ENCODE measurements around the gene PPFIA3.
A peak's percentile ranks its signal among the peaks of the same experiment; 100 is the strongest.
"Not testable (repeated sequence)": the region's sequence is repeated elsewhere in the genome, so short reads cannot be mapped to it uniquely, and the experiment has no call there.

PPFIA3 gene

DNA sequence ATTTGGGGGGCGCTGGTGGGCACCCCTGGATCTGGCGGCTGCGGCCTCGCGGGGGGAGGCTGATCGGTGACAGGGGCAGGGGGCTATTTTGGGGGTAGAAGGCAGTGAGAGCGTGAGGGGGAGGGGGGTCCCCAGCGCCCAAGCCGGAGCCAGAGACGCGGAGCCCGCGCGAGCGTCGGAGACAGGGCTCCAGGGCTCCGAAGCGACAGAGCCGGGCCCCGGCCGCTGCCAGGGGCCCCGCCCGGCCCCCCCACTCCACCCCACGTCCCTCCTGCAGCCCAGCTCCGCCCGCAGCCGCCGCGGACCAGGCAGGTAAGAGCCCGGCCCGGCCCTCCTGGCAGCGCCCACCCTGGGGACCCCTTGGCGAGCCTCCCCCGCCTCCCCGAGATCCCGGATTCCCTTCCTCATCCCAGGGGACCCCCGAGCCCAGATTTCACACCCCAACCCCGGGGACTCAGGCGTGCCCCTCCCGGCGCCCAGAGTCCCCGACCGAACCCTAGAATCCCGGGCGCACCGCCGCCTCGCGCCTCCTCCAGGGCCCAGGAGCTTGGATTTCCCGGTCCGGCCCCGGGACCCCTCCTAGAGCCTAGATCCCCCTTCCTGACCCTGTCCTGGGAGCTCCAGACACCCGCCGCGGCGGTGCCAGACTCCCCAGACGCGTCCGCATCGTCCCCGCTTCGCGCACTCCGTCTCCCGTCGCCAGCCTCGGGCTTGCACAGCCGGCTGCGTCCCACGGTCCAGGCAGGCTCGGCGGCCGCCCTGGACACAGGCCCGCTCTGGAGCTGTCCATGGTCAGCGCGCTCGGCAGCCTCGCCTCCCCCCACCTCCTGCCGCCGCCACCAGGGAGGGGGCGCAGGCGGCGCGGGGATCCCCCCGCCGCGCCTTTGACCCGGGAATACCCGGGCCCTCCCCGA, at the start of gene PPFIA3:
PPFIA3 (plus strand) TSS at position 134 of the 914 bp plus-strand sequence. CDS start 8,330 bp downstream, outside the sequence.
- Histone ChIP-seq H3K9ac (ENCODE audit: low read depth in 1 of 2, low read length in 2 of 2) (peak within 1 kb of the TSS; percentile 90 to 98), H3K36me3 (ENCODE audit: control insufficient read depth in 2 of 2, insufficient read depth in 2 of 2, low read length in 2 of 2) (no peaks in the 10 kb centered on the region), H3K9me3 (ENCODE audit: control insufficient read depth in 2 of 2, low read length in 2 of 2) (no peaks in the 10 kb centered on the region), H3K4me1 (ENCODE audit: control insufficient read depth in 2 of 2, insufficient read depth in 2 of 2, low read length in 2 of 2) (peaks cover 24 to 28% of the 10 kb centered on the region in 2 donors), H3K27ac (ENCODE audit: low read depth in 2 of 2, low read length in 2 of 2) (peak within 1 kb of the TSS; percentile 99), H3K4me3 (ENCODE audit: low read length in 2 of 2) (peak within 1 kb of the TSS; percentile 72 to 80), H3K27me3 (ENCODE audit: control insufficient read depth in 2 of 2, insufficient read depth in 2 of 2, low read length in 2 of 2) (peaks cover 2 to 5% of the 10 kb centered on the region in 2 donors)

DNA sequence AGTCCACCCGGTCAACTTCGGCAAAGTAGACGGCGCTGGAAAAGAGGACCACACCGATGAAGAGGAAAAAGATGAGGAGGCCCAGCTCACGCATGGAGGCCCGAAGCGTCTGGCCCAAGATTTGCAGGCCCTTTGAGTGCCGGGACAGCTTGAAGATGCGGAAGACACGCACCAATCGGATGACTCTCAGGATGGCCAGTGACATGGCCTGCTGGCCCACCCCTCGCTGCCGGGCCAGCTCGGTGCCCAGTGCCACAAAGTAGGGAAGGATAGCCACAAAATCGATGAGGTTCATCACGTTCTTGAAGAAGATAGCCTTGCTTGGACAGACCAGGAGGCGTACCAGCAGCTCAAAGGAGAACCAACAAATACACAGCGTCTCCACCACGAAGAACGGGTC, 48.9 kb upstream of the PPFIA3 start:
- Histone ChIP-seq H3K27ac (ENCODE audit: low read depth in 2 of 2, low read length in 2 of 2) (no peak overlapping the region), H3K9ac (ENCODE audit: low read depth in 1 of 2, low read length in 2 of 2) (no peak overlapping the region), H3K4me3 (ENCODE audit: low read length in 2 of 2) (no peak overlapping the region), H3K36me3 (ENCODE audit: control insufficient read depth in 2 of 2, insufficient read depth in 2 of 2, low read length in 2 of 2) (no peaks in the 10 kb centered on the region), H3K9me3 (ENCODE audit: control insufficient read depth in 2 of 2, low read length in 2 of 2) (no peaks in the 10 kb centered on the region), H3K27me3 (ENCODE audit: control insufficient read depth in 2 of 2, insufficient read depth in 2 of 2, low read length in 2 of 2) (peaks cover 37 to 39% of the 10 kb centered on the region in 2 donors), H3K4me1 (ENCODE audit: control insufficient read depth in 2 of 2, insufficient read depth in 2 of 2, low read length in 2 of 2) (no peaks in the 10 kb centered on the region)

DNA sequence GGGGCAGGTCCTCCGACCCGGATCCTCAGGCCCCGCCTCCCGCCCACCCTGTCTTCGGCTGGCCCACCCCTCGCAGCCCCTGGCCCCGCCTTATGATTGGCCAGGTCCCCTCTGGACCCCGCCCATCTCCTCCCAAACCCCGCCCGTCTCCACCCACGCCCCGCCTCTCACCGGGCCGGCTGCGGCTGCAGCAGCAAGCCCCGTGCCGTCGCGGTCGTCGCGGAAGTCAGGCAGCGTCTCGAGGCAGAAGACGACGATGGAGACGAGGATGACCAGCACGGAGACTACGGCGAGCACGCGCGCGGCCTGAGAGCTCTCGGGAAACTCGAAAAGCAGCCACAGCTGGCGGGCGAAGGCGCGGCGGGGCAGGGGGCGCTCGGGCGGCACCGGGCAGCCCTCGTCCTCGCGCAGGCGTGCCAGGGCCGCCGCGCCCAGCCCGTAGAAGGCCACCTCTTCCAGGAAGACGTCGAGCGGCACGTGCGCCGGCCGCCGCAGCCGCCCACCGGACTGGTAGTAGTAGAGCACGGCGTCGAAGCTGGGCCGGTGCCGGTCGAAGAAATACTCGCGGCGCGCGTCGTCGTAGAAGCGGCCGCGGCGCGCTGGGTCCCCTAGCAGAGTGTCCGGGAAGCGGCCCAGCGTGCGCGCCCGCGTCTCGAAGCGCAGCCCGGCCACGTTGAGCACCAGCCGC, 47.3 kb upstream of the PPFIA3 start:
- Histone ChIP-seq H3K9me3 (ENCODE audit: control insufficient read depth in 2 of 2, low read length in 2 of 2) (no peaks in the 10 kb centered on the region), H3K27ac (ENCODE audit: low read depth in 2 of 2, low read length in 2 of 2) (no peak overlapping the region), H3K4me1 (ENCODE audit: control insufficient read depth in 2 of 2, insufficient read depth in 2 of 2, low read length in 2 of 2) (no peaks in the 10 kb centered on the region), H3K4me3 (ENCODE audit: low read length in 2 of 2) (no peak overlapping the region), H3K9ac (ENCODE audit: low read depth in 1 of 2, low read length in 2 of 2) (no peak overlapping the region), H3K27me3 (ENCODE audit: control insufficient read depth in 2 of 2, insufficient read depth in 2 of 2, low read length in 2 of 2) (peaks cover 24 to 25% of the 10 kb centered on the region in 2 donors), H3K36me3 (ENCODE audit: control insufficient read depth in 2 of 2, insufficient read depth in 2 of 2, low read length in 2 of 2) (no peaks in the 10 kb centered on the region)

DNA sequence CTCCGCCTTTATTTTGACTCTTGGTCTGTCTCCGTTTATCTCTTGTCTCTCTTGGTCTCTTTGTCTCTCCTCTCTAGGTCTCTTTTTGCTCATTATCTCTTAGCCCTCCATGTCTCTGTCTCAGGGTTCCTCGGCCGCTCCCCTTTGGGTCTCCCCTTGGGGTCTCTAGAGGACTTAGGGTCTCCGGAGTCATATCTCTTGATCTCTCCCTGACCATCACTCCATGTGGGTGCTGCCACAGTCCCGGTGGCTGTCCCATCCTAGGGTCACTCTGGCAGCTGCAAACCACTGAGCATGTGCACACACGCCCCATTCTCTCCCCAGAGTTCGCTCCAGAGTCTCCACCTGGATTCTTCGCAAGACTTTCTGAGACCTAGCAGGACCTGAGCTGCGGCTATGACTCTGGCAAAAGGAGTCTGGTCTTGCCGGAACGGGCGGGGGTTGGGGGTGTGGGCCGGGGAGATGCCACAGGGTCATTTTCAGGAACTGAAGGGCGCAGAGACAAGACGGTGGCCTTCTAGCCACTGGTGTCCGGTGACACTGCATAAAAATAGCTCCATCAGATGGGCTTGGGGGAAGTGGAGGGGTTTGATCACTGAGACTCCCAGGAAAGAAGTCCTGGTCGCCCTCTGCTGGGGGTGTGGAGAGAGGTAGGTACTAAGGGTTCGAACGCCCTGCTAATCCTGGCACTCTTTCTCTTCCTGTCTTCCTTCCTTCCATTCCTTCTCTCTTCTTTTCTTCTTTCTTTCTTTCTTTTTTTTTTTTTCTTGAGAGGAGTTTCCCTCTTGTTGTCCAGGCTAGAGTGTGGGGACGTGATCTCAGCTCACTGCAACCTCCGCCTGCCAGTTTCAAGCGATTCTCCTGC, 45.6 kb upstream of the PPFIA3 start:
- Histone ChIP-seq H3K4me3 (ENCODE audit: low read length in 2 of 2) (no peak overlapping the region), H3K4me1 (ENCODE audit: control insufficient read depth in 2 of 2, insufficient read depth in 2 of 2, low read length in 2 of 2) (no peaks in the 10 kb centered on the region), H3K36me3 (ENCODE audit: control insufficient read depth in 2 of 2, insufficient read depth in 2 of 2, low read length in 2 of 2) (no peaks in the 10 kb centered on the region), H3K9me3 (ENCODE audit: control insufficient read depth in 2 of 2, low read length in 2 of 2) (no peaks in the 10 kb centered on the region), H3K27ac (ENCODE audit: low read depth in 2 of 2, low read length in 2 of 2) (no peak overlapping the region), H3K9ac (ENCODE audit: low read depth in 1 of 2, low read length in 2 of 2) (no peak overlapping the region), H3K27me3 (ENCODE audit: control insufficient read depth in 2 of 2, insufficient read depth in 2 of 2, low read length in 2 of 2) (peaks cover 13 to 19% of the 10 kb centered on the region in 2 donors)

DNA sequence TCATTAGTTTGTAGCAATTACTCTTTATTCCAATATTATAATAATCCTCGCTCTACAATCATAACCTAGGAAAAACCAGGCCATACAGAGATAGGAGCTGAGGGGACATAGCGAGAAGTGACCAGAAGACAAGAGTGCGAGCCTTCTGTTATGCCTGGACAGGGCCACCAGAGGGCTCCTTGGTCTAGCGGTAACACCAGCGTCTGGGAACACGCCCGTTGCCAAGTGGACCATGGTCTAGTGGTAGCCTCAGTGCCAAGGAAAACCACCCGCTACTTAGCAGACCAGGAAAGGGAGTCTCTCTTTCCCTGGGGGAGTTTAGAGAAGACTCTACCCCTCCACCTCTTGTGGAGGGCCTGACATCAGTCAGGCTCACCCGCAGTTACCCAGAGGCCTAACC, 44.5 kb upstream of the PPFIA3 start:
- peaks cover 13 to 19% of the 10 kb centered on the region in 2 donors for H3K27me3 ChIP-seq (ENCODE audit: control insufficient read depth in 2 of 2, insufficient read depth in 2 of 2, low read length in 2 of 2)
- H3K4me3 ChIP-seq (ENCODE audit: low read length in 2 of 2); H3K9ac ChIP-seq (ENCODE audit: low read depth in 1 of 2, low read length in 2 of 2); H3K27ac ChIP-seq (ENCODE audit: low read depth in 2 of 2, low read length in 2 of 2); H3K36me3 ChIP-seq (ENCODE audit: control insufficient read depth in 2 of 2, insufficient read depth in 2 of 2, low read length in 2 of 2); H3K4me1 ChIP-seq (ENCODE audit: control insufficient read depth in 2 of 2, insufficient read depth in 2 of 2, low read length in 2 of 2); H3K9me3 ChIP-seq (ENCODE audit: control insufficient read depth in 2 of 2, low read length in 2 of 2): not testable (repeated sequence)

DNA sequence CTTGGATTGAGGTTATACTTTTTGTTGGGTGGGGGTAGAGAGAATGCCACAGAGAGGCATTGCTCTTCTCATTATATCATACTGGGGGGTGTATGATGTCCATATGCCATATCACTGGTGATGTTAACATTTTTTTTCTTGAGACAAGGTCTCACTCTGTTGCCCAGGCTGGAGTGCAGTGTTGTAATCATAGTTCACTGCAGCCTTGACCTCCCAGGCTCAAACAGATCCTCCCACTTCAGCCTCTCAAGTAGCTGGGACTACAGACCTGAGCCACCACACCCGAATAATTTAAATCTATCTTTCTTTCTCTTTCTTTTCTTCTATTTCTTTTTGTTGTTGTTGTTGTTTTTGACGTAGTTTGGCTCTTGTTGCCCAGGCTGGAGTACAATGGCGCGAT, 39.0 kb upstream of the PPFIA3 start:
- Histone ChIP-seq H3K27me3 (ENCODE audit: control insufficient read depth in 2 of 2, insufficient read depth in 2 of 2, low read length in 2 of 2) (no peaks in the 10 kb centered on the region), H3K9ac (ENCODE audit: low read depth in 1 of 2, low read length in 2 of 2) (no peak overlapping the region), H3K4me1 (ENCODE audit: control insufficient read depth in 2 of 2, insufficient read depth in 2 of 2, low read length in 2 of 2) (no peaks in the 10 kb centered on the region), H3K27ac (ENCODE audit: low read depth in 2 of 2, low read length in 2 of 2) (no peak overlapping the region), H3K4me3 (ENCODE audit: low read length in 2 of 2) (no peak overlapping the region), H3K9me3 (ENCODE audit: control insufficient read depth in 2 of 2, low read length in 2 of 2) (no peaks in the 10 kb centered on the region), H3K36me3 (ENCODE audit: control insufficient read depth in 2 of 2, insufficient read depth in 2 of 2, low read length in 2 of 2) (no peaks in the 10 kb centered on the region)

DNA sequence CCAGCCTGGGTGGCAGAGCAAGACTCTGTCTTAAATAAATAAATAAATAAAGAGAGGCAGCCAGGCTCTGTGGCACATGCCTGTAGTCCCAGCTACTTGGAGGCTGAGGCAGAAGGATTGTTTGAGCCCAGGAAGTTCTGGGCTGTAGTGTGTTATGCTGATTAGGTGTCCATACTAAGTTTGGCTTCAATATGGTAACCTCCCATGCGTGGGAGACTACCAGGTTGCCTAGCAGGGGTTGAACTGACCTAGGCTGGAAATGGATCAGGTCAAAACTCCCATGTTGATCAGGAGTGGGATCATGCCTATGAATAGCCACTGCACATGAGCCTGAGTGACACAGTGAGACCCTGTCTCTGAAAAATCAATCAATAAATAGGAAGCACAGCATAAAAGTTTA, 38.1 kb upstream of the PPFIA3 start:
- H3K9me3 ChIP-seq (ENCODE audit: control insufficient read depth in 2 of 2, low read length in 2 of 2), result no peaks in the 10 kb centered on the region
- H3K27ac ChIP-seq (ENCODE audit: low read depth in 2 of 2, low read length in 2 of 2), result no peak overlapping the region
- H3K4me1 ChIP-seq (ENCODE audit: control insufficient read depth in 2 of 2, insufficient read depth in 2 of 2, low read length in 2 of 2), result peaks cover 1 to 4% of the 10 kb centered on the region in 2 donors
- no peaks in the 10 kb centered on the region for H3K27me3 ChIP-seq (ENCODE audit: control insufficient read depth in 2 of 2, insufficient read depth in 2 of 2, low read length in 2 of 2)
- H3K4me3 ChIP-seq (ENCODE audit: low read length in 2 of 2), result no peak overlapping the region
- H3K36me3 ChIP-seq (ENCODE audit: control insufficient read depth in 2 of 2, insufficient read depth in 2 of 2, low read length in 2 of 2), result peaks cover 0 to under 1% of the 10 kb centered on the region in 2 donors
- no peak overlapping the region for H3K9ac ChIP-seq (ENCODE audit: low read depth in 1 of 2, low read length in 2 of 2)

DNA sequence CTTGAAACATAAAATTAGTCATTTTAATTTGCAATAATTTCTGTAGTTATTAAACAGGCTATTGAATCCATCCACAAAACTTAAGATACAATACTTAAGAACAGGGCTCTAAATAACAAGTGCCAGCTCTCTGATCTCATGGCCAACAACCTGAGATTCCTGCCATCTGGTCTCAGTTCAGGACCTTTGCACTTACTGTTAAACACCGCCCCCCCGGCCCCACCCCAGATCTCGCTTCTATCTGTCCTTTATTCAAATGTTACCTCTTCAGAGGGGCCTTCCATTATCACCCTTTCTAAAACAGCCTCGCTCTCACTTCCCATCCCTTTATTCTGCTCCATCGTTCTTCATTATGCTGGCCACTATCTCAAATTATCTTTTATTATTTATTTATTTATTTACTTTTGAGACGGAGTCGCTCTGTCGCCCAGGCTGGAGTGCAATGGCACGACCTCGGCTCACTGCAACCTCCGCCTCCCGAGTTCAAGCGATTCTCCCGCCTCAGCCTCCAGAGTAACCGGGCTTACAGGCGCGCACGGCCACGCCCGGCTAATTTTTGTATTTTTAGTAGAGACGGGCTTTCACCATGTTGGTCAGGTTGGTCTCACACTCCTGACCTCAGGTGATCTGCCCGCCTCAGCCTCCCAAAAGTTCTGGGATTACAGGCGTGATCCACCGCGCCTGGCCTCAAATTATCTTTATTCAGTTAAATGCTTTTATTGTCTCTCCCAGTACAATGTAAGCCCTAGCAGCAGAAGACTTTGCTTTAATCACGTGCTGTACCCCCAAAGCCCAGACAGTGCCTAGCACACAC, 34.9 kb upstream of the PPFIA3 start:
- Histone ChIP-seq H3K9ac (ENCODE audit: low read depth in 1 of 2, low read length in 2 of 2) (peak overlapping the region; percentile 44 to 86), H3K27me3 (ENCODE audit: control insufficient read depth in 2 of 2, insufficient read depth in 2 of 2, low read length in 2 of 2) (no peaks in the 10 kb centered on the region), H3K36me3 (ENCODE audit: control insufficient read depth in 2 of 2, insufficient read depth in 2 of 2, low read length in 2 of 2) (peaks cover 9 to 16% of the 10 kb centered on the region in 2 donors), H3K27ac (ENCODE audit: low read depth in 2 of 2, low read length in 2 of 2) (peak overlapping the region; percentile 74 to 89), H3K4me1 (ENCODE audit: control insufficient read depth in 2 of 2, insufficient read depth in 2 of 2, low read length in 2 of 2) (peaks cover 6 to 13% of the 10 kb centered on the region in 2 donors), H3K9me3 (ENCODE audit: control insufficient read depth in 2 of 2, low read length in 2 of 2) (no peaks in the 10 kb centered on the region), H3K4me3 (ENCODE audit: low read length in 2 of 2) (peak overlapping the region; percentile 90 to 95)

Data from mucosa of rectum (tissue), 2 donors.